Measurements from ENCODE around the gene EFCAB13. TPM values are rescaled to one million over a fixed set of nuclear protein-coding genes. Genes with fewer than 3 reads are reported as not detected.

Gene EFCAB13
- total RNA-seq, 4 donors from 2014 or later: 6.4 to 13.0 (median 11.0) TPM

GRCh38 chr17:47278561-47278960 is 45.2 kb upstream of the EFCAB13 start:
- no peak for TF ChIP-seq CTCF (IDR thresholded peaks at IDR 0.05; ENCODE audit: low read depth)

GRCh38 chr17:47279062-47279801 is 44.5 kb upstream of the EFCAB13 start:
- no peak for TF ChIP-seq CTCF (IDR thresholded peaks at IDR 0.05; ENCODE audit: low read depth)

- TF ChIP-seq CTCF (IDR thresholded peaks at IDR 0.05; ENCODE audit: low read depth): no peak
Measured at GRCh38 chr17:47280072-47280811, 43.5 kb upstream of the EFCAB13 start.

- TF ChIP-seq CTCF (IDR thresholded peaks at IDR 0.05; ENCODE audit: low read depth): no peak
Measured at GRCh38 chr17:47281216-47281615, 42.5 kb upstream of the EFCAB13 start.

- no peak for TF ChIP-seq CTCF (IDR thresholded peaks at IDR 0.05; ENCODE audit: low read depth)
Measured at GRCh38 chr17:47285003-47285402, 38.8 kb upstream of the EFCAB13 start.

GRCh38 chr17:47286198-47286914 is 37.4 kb upstream of the EFCAB13 start:
- TF ChIP-seq CTCF (IDR thresholded peaks at IDR 0.05; ENCODE audit: low read depth): no peak

GRCh38 chr17:47287068-47287467 is 36.7 kb upstream of the EFCAB13 start:
- TF ChIP-seq CTCF (IDR thresholded peaks at IDR 0.05; ENCODE audit: low read depth): no peak
